ENCODE data around the gene OR1L8. TPM values are rescaled to one million over a fixed set of nuclear protein-coding genes. Genes with fewer than 3 reads are reported as not detected.

The OR1L8 gene
- total and polyA plus RNA-seq, 9 of the 15 experiments (the other 6 are each of a cell fraction or from before 2014, with no cell fraction given) = 0.03 to 0.06 (median 0.06) TPM; not detected in 6

DNA sequence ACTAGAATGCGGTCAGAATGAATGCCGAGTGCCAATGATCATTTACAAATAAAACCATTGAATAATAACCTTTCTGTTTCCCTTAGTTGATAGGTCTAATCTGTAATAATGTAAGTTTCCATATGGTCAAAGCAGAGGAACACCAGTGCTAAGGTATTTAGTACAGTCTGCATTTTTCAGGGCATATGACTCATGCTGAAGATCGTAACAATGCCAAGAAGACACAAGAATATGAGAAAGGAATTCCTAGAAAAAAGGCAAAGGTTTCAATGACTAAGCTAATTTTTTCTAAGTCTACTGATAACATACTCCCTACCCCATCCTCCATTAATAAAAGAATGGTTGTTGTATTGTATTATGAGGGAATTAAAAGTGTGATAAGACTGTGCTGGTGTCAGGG lies 2.8 kb downstream of the OR1L8 start (continued):
- TF ChIP-seq ZNF140 (CRISPR knock-in tag; IDR thresholded peaks at IDR 0.05) (no peak), BACH1 (tag; IDR thresholded peaks at IDR 0.05) (0 out of 2 replicates have a peak, but pooled peaks have one; percentile 57), TRIM28 (IDR thresholded peaks at IDR 0.05) (0 out of 2 replicates have a peak, but pooled peaks have one; percentile 15)

DNA sequence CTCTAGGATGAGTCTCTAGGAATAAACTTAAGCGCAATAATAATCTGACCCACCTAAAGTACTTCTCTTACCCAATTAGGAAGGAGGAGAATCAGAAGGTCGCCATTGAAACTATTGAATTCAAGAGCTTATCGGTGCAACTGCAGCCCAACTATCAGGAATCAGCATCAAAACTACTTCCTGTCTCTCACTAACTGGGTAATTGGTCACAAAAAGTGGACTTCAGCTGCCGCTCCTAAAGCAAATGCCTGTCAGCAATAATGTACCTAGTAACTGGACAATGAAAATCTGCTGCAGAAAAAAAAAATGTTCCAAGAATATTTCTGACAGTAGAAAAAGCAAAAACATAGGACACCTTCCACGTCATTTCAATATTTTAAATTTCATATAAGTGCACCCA lies 3.3 kb downstream of the OR1L8 start:
- H3K79me2 ChIP-seq (ENCODE audit: control insufficient read depth, insufficient read depth, low read length) = no peaks in the 10 kb centered on the region
- H3K4me2 ChIP-seq (ENCODE audit: insufficient read depth, low read length) = peak overlapping the region; percentile 47; the same call in 1 of the 2 replicates
- H3K4me3 ChIP-seq = no peak overlapping the region
- in situ Hi-C loops (cut with MboI) (no loop called here), intact Hi-C loops (cut with micrococcal nuclease) (no loop called here)
- peak overlapping the region; percentile 68 for H3K27ac ChIP-seq (ENCODE audit: extremely low read depth, low read depth, low read length)
- WGBS (ENCODE audit: insufficient coverage, low coverage, missing lambda C conversion rate) = 3% methylated on average over 5 of the region's 5 CpGs
- H4K20me1 ChIP-seq (replicated peaks; ENCODE audit: control insufficient read depth, insufficient read depth, low read length) = no peaks in the 10 kb centered on the region
- BruUV-seq (replicated peaks) = no TSS peak
- FAIRE-seq = no peak
- H3K9me3 ChIP-seq (replicated peaks; ENCODE audit: control insufficient read depth, insufficient read depth, low read depth, low read length) = peaks cover 2% of the 10 kb centered on the region
- H3K4me1 ChIP-seq (replicated peaks in 1 of 2; ENCODE audit: control insufficient read depth in 2 of 2, insufficient read depth in 2 of 2, low read length in 2 of 2) = peaks cover 0 to 13% of the 10 kb centered on the region in 2 experiments; a peak in 2 of 5 replicates
- no peaks in the 10 kb centered on the region for H3K27me3 ChIP-seq (ENCODE audit: control insufficient read depth in 2 of 2, insufficient read depth in 2 of 2, low read length in 2 of 2)
- peak in 3 of 4 experiments; percentile 9 to 51 (median 10) for DNase-seq (ENCODE audit: extremely low read depth in 1 of 4, low spot score in 3 of 4)
- H3K9ac ChIP-seq (ENCODE audit: insufficient read depth in 1 of 2, low read depth in 2 of 2, low read length in 2 of 2) = 0 out of 4 replicates have a peak overlapping the region, but pooled peaks of 1 of the 2 experiments have one; percentile 22
- POLR2A ChIA-PET = no interaction called here
- H3K9me1 ChIP-seq (ENCODE audit: control insufficient read depth, insufficient read depth, low read length) = no peaks in the 10 kb centered on the region
- CTCF ChIA-PET (ENCODE audit: low intra/inter-chr PET ratio) = no interaction called here
- H3K36me3 ChIP-seq (ENCODE audit: control insufficient read depth, insufficient read depth, low read length) = no peaks in the 10 kb centered on the region
- ATAC-seq = peak; percentile 78
- H2AFZ ChIP-seq (ENCODE audit: low read depth, low read length) = peak overlapping the region; percentile 88
- TF ChIP-seq ETV1 (tag; conservative IDR thresholded peaks at IDR 0.05; ENCODE audit: low read depth) (peak; percentile 46), GABPA (tag; conservative IDR thresholded peaks at IDR 0.05; ENCODE audit: low read depth) (0 out of 2 replicates have a peak, but pooled peaks have one; percentile 17), SMARCA5 (IDR thresholded peaks at IDR 0.05) (no peak), ELF1 (tag; IDR thresholded peaks at IDR 0.05) (peak; percentile 19; the same call in 1 of the 2 replicates), ZNF780A (CRISPR knock-in tag; IDR thresholded peaks at IDR 0.05) (no peak), TAL1 (IDR thresholded peaks at IDR 0.05) (0 out of 2 replicates have a peak, but pooled peaks have one; percentile 27), RAD21 (CRISPR knock-in tag; conservative IDR thresholded peaks at IDR 0.05 in 1 of 2, IDR thresholded peaks at IDR 0.05 in 1 of 2) (no peak), CHD4 (IDR thresholded peaks at IDR 0.05; ENCODE audit: insufficient read depth, insufficient replicate concordance, low read depth, low read length, poor library complexity, severe bottlenecking) (no peak), SPI1 (IDR thresholded peaks at IDR 0.05; ENCODE audit: borderline replicate concordance, low read depth, low read length) (0 out of 2 replicates have a peak, but pooled peaks have one; percentile 13)
- TF ChIP-seq, protein P1, sequence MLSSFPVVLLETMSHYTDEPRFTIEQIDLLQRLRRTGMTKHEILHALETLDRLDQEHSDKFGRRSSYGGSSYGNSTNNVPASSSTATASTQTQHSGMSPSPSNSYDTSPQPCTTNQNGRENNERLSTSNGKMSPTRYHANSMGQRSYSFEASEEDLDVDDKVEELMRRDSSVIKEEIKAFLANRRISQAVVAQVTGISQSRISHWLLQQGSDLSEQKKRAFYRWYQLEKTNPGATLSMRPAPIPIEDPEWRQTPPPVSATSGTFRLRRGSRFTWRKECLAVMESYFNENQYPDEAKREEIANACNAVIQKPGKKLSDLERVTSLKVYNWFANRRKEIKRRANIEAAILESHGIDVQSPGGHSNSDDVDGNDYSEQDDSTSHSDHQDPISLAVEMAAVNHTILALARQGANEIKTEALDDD (IDR thresholded peaks at IDR 0.05) = peak; percentile 56; the same call in 1 of the 2 replicates
- TF ChIP-seq, protein P2, sequence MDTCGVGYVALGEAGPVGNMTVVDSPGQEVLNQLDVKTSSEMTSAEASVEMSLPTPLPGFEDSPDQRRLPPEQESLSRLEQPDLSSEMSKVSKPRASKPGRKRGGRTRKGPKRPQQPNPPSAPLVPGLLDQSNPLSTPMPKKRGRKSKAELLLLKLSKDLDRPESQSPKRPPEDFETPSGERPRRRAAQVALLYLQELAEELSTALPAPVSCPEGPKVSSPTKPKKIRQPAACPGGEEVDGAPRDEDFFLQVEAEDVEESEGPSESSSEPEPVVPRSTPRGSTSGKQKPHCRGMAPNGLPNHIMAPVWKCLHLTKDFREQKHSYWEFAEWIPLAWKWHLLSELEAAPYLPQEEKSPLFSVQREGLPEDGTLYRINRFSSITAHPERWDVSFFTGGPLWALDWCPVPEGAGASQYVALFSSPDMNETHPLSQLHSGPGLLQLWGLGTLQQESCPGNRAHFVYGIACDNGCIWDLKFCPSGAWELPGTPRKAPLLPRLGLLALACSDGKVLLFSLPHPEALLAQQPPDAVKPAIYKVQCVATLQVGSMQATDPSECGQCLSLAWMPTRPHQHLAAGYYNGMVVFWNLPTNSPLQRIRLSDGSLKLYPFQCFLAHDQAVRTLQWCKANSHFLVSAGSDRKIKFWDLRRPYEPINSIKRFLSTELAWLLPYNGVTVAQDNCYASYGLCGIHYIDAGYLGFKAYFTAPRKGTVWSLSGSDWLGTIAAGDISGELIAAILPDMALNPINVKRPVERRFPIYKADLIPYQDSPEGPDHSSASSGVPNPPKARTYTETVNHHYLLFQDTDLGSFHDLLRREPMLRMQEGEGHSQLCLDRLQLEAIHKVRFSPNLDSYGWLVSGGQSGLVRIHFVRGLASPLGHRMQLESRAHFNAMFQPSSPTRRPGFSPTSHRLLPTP (IDR thresholded peaks at IDR 0.05; ENCODE audit: borderline replicate concordance, extremely low read depth, insufficient read length) = no peak
- TF ChIP-seq, protein P3, sequence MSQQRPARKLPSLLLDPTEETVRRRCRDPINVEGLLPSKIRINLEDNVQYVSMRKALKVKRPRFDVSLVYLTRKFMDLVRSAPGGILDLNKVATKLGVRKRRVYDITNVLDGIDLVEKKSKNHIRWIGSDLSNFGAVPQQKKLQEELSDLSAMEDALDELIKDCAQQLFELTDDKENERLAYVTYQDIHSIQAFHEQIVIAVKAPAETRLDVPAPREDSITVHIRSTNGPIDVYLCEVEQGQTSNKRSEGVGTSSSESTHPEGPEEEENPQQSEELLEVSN (IDR thresholded peaks at IDR 0.05; ENCODE audit: borderline replicate concordance in 1 of 2, extremely low read depth in 1 of 2, insufficient read depth in 1 of 2, insufficient read length in 1 of 2, low read depth in 1 of 2, low read length in 1 of 2, poor library complexity in 1 of 2, severe bottlenecking in 1 of 2) = no peak

Measured in K562 (cell line).